Measurements from ENCODE around the gene ORAI2. TPM values are rescaled to one million over a fixed set of nuclear protein-coding genes. Genes with fewer than 3 reads are reported as not detected.
A peak's percentile ranks its signal among the peaks of the same experiment; 100 is the strongest.

The ORAI2 gene
- total and polyA plus RNA-seq, 3 experiments from 2014 or later: 47.7 to 68.9 (median 66.9) TPM

- POLR2A ChIA-PET: interaction anchor here (0.6 to 1.9 kb wide), 8 partner anchors 8 to 40 kb away, joined by 3 to 22 read pairs (median 4); partner anchors contain the start of gene ORAI2
- peak overlapping the region; percentile 98 to 100 (median 100) for H3K27ac Mint-ChIP-seq
- CTCF ChIA-PET: interaction anchor here (0.8 to 3.8 kb wide), 7 partner anchors 10 to 40 kb away, joined by 3 to 14 read pairs (median 6); partner anchors contain the start of gene PRKRIP1
- peak overlapping the region; percentile 77 to 95 (median 90) for H3K4me3 Mint-ChIP-seq
- H3K4me1 Mint-ChIP-seq: peaks cover 57 to 81% (median 66%) of the 10 kb centered on the region in 3 donors
- peaks cover 2 to 32% (median 3%) of the 10 kb centered on the region in 3 donors for H3K36me3 Mint-ChIP-seq
- H3K4me1 ChIP-seq (ENCODE audit: insufficient read depth, low read length): peaks cover 84% of the 10 kb centered on the region
- H3K27me3 Mint-ChIP-seq: peaks cover 0 to 2% of the 10 kb centered on the region in 2 donors
- no peaks in the 10 kb centered on the region for H3K27me3 ChIP-seq (ENCODE audit: insufficient read depth, low read length, poor library complexity, severe bottlenecking)
- H3K27ac ChIP-seq (ENCODE audit: low read depth, low read length): peak overlapping the region; percentile 96
- no peaks in the 10 kb centered on the region for H3K9me3 ChIP-seq (ENCODE audit: low read length)
- peak; percentile 80 to 91 (median 81) for DNase-seq
- peak overlapping the region; percentile 62 for H3K4me3 ChIP-seq (ENCODE audit: low read length)
- no peaks in the 10 kb centered on the region for H3K36me3 ChIP-seq (ENCODE audit: insufficient read depth, low read length)
- peaks cover 0 to 1% (median 0%) of the 10 kb centered on the region in 5 donors for H3K9me3 Mint-ChIP-seq
Measured at GRCh38 chr7:102425639-102426267, 7.6 kb upstream of the ORAI2 start.

GRCh38 chr7:102426268-102427018 lies 6.9 kb upstream of the ORAI2 start:
- Mint-ChIP-seq H3K36me3 (peaks cover 0 to 27% (median 0%) of the 10 kb centered on the region in 3 donors), H3K27me3 (peaks cover 0 to 2% of the 10 kb centered on the region in 2 donors), H3K27ac (peak overlapping the region; percentile 98 to 100 (median 100)), H3K9me3 (peaks cover 0 to 1% (median 0%) of the 10 kb centered on the region in 5 donors), H3K4me1 (peaks cover 58 to 82% (median 68%) of the 10 kb centered on the region in 3 donors), H3K4me3 (peak overlapping the region; percentile 77 to 95 (median 90))
- H3K4me3 ChIP-seq (ENCODE audit: low read length): peak overlapping the region; percentile 62
- H3K36me3 ChIP-seq (ENCODE audit: insufficient read depth, low read length): no peaks in the 10 kb centered on the region
- peaks cover 84% of the 10 kb centered on the region for H3K4me1 ChIP-seq (ENCODE audit: insufficient read depth, low read length)
- CTCF ChIA-PET: interaction anchor here (1.1 to 3.8 kb wide), 6 partner anchors 11 to 41 kb away, joined by 4 to 14 read pairs (median 10); partner anchors contain the start of gene PRKRIP1
- peak overlapping the region; percentile 96 for H3K27ac ChIP-seq (ENCODE audit: low read depth, low read length)
- POLR2A ChIA-PET: interaction anchor here (0.7 to 1.9 kb wide), 6 partner anchors 9 to 257 kb away, joined by 3 to 22 read pairs (median 4); no protein-coding TSS in a partner anchor
- DNase-seq: peak; percentile 46 to 82 (median 77)
- H3K27me3 ChIP-seq (ENCODE audit: insufficient read depth, low read length, poor library complexity, severe bottlenecking): no peaks in the 10 kb centered on the region
- no peaks in the 10 kb centered on the region for H3K9me3 ChIP-seq (ENCODE audit: low read length)

GRCh38 chr7:102427019-102427405 lies 6.4 kb upstream of the ORAI2 start:
- ChIA-PET CTCF (interaction anchor here (1.1 to 3.8 kb wide), 6 partner anchors 12 to 41 kb away, joined by 4 to 14 read pairs (median 10); partner anchors contain the start of gene PRKRIP1), POLR2A (interaction anchor here (0.7 to 1.9 kb wide), 5 partner anchors 9 to 256 kb away, joined by 3 to 22 read pairs (median 4); no protein-coding TSS in a partner anchor)
- H3K27ac Mint-ChIP-seq: peak overlapping the region; percentile 98 to 100 (median 100)
- H3K4me3 Mint-ChIP-seq: peak overlapping the region; percentile 77 to 95 (median 90)
- Histone ChIP-seq H3K4me3 (ENCODE audit: low read length) (peak overlapping the region; percentile 52), H3K4me1 (ENCODE audit: insufficient read depth, low read length) (peaks cover 86% of the 10 kb centered on the region), H3K36me3 (ENCODE audit: insufficient read depth, low read length) (no peaks in the 10 kb centered on the region), H3K27me3 (ENCODE audit: insufficient read depth, low read length, poor library complexity, severe bottlenecking) (no peaks in the 10 kb centered on the region), H3K27ac (ENCODE audit: low read depth, low read length) (peak overlapping the region; percentile 96), H3K9me3 (ENCODE audit: low read length) (no peaks in the 10 kb centered on the region)
- peaks cover 62 to 84% (median 74%) of the 10 kb centered on the region in 3 donors for H3K4me1 Mint-ChIP-seq
- H3K27me3 Mint-ChIP-seq: peaks cover 0 to 2% of the 10 kb centered on the region in 2 donors
- peaks cover 0 to 1% (median 0%) of the 10 kb centered on the region in 5 donors for H3K9me3 Mint-ChIP-seq
- H3K36me3 Mint-ChIP-seq: peaks cover 0 to 23% (median 0%) of the 10 kb centered on the region in 3 donors
- DNase-seq: no peak

GRCh38 chr7:102429141-102429899 lies 4.1 kb upstream of the ORAI2 start:
- Mint-ChIP-seq H3K27ac (peak overlapping the region; percentile 77 to 100 (median 98)), H3K27me3 (peaks cover 0 to 4% of the 10 kb centered on the region in 2 donors), H3K9me3 (peaks cover 0 to 2% (median 0%) of the 10 kb centered on the region in 5 donors), H3K36me3 (peaks cover 0 to 16% (median 0%) of the 10 kb centered on the region in 3 donors), H3K4me3 (peak overlapping the region in 5 of 7 donors; percentile 5 to 82 (median 46)), H3K4me1 (peaks cover 68 to 89% (median 74%) of the 10 kb centered on the region in 3 donors)
- Histone ChIP-seq H3K4me3 (ENCODE audit: low read length) (no peak overlapping the region), H3K4me1 (ENCODE audit: insufficient read depth, low read length) (peaks cover 92% of the 10 kb centered on the region), H3K9me3 (ENCODE audit: low read length) (no peaks in the 10 kb centered on the region), H3K27me3 (ENCODE audit: insufficient read depth, low read length, poor library complexity, severe bottlenecking) (no peaks in the 10 kb centered on the region), H3K36me3 (ENCODE audit: insufficient read depth, low read length) (no peaks in the 10 kb centered on the region), H3K27ac (ENCODE audit: low read depth, low read length) (no peak overlapping the region)
- POLR2A ChIA-PET: interaction anchor here (0.8 kb wide), 1 partner anchor 13 kb away, joined by 3 read pairs; no protein-coding TSS in a partner anchor
- no peak for DNase-seq
- CTCF ChIA-PET: no interaction called here

GRCh38 chr7:102431617-102432298 lies 1.6 kb upstream of the ORAI2 start:
- Mint-ChIP-seq H3K9me3 (peaks cover 0 to 1% (median 0%) of the 10 kb centered on the region in 5 donors), H3K4me3 (peak overlapping the region; percentile 79 to 93 (median 83)), H3K36me3 (peaks cover 0 to 8% (median 0%) of the 10 kb centered on the region in 3 donors), H3K27ac (peak overlapping the region; percentile 97 to 100 (median 99)), H3K27me3 (peaks cover 0 to 2% of the 10 kb centered on the region in 2 donors), H3K4me1 (peaks cover 56 to 79% (median 56%) of the 10 kb centered on the region in 3 donors)
- Histone ChIP-seq H3K4me1 (ENCODE audit: insufficient read depth, low read length) (peaks cover 74% of the 10 kb centered on the region), H3K27me3 (ENCODE audit: insufficient read depth, low read length, poor library complexity, severe bottlenecking) (no peaks in the 10 kb centered on the region), H3K27ac (ENCODE audit: low read depth, low read length) (peak overlapping the region; percentile 78), H3K36me3 (ENCODE audit: insufficient read depth, low read length) (no peaks in the 10 kb centered on the region), H3K9me3 (ENCODE audit: low read length) (no peaks in the 10 kb centered on the region), H3K4me3 (ENCODE audit: low read length) (peak overlapping the region; percentile 64)
- ChIA-PET POLR2A (interaction anchor here (1.0 to 1.6 kb wide), 3 partner anchors 10 to 22 kb away, joined by 3 to 4 read pairs (median 4); no protein-coding TSS in a partner anchor), CTCF (interaction anchor here (0.9 to 1.7 kb wide), 2 partner anchors 16 to 18 kb away, joined by 3 to 8 read pairs; no protein-coding TSS in a partner anchor)
- peak; percentile 62 to 85 (median 77) for DNase-seq

- Mint-ChIP-seq H3K4me3 (peak overlapping the region; percentile 79 to 93 (median 83)), H3K9me3 (peaks cover 0 to 1% (median 0%) of the 10 kb centered on the region in 5 donors), H3K27ac (peak overlapping the region; percentile 97 to 100 (median 99)), H3K27me3 (peaks cover 0 to 2% of the 10 kb centered on the region in 2 donors), H3K36me3 (peaks cover 0 to 12% (median 0%) of the 10 kb centered on the region in 3 donors), H3K4me1 (peaks cover 47 to 70% (median 51%) of the 10 kb centered on the region in 3 donors)
- no peaks in the 10 kb centered on the region for H3K36me3 ChIP-seq (ENCODE audit: insufficient read depth, low read length)
- ChIA-PET POLR2A (interaction anchor here (1.0 to 1.6 kb wide), 4 partner anchors 11 to 23 kb away, joined by 3 to 4 read pairs (median 4); no protein-coding TSS in a partner anchor), CTCF (interaction anchor here (0.9 to 1.7 kb wide), 4 partner anchors 17 to 35 kb away, joined by 3 to 8 read pairs (median 4); no protein-coding TSS in a partner anchor)
- H3K9me3 ChIP-seq (ENCODE audit: low read length): no peaks in the 10 kb centered on the region
- peak overlapping the region; percentile 64 for H3K4me3 ChIP-seq (ENCODE audit: low read length)
- no peaks in the 10 kb centered on the region for H3K27me3 ChIP-seq (ENCODE audit: insufficient read depth, low read length, poor library complexity, severe bottlenecking)
- DNase-seq: peak in 2 of 5 donors; percentile 33 to 64
- peak overlapping the region; percentile 78 for H3K27ac ChIP-seq (ENCODE audit: low read depth, low read length)
- H3K4me1 ChIP-seq (ENCODE audit: insufficient read depth, low read length): peaks cover 65% of the 10 kb centered on the region
Measured at GRCh38 chr7:102432442-102433218, 745 bp upstream of the ORAI2 start.

Measured in CD8-positive, alpha-beta memory T cell (primary cell).